GM21786 (cell line): ENCODE measurements around the gene EREG.
A peak's percentile ranks its signal among the peaks of the same experiment; 100 is the strongest.

Experiments
- ATAC-seq: cut with Tn5 transposase; IDR thresholded peaks from one replicate; pipeline ENCODE4 v1.9.1; 2021; ENCODE audit not compliant: unreplicated experiment

Gene EREG

GRCh38 chr4:74364652-74365491 lies at the start of gene EREG:
TSS of gene EREG (plus strand) at chr4:74365145. CDS start at chr4:74365309, 164 bp downstream.
- peak; percentile 27 for ATAC-seq

DNA sequence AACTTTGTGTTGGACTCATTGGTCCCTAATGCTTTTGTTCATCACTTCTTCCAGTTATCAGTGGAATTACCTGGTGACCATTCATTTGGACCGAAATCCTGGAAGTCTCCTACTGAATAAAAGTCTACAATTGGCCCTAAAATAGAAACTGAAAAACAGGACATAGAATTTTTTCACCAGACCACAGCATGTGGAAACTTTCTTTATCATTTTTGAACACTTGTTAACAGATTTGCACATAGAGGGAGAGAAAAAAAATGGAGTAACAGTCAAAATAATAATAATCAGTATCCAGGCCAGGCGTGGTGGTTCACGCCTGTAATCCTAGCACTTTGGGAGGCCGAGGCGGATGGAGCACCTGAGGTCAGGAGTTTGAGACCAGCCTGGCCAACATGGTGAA lies 49.6 kb upstream of the EREG start:
- ATAC-seq, result no peak

DNA sequence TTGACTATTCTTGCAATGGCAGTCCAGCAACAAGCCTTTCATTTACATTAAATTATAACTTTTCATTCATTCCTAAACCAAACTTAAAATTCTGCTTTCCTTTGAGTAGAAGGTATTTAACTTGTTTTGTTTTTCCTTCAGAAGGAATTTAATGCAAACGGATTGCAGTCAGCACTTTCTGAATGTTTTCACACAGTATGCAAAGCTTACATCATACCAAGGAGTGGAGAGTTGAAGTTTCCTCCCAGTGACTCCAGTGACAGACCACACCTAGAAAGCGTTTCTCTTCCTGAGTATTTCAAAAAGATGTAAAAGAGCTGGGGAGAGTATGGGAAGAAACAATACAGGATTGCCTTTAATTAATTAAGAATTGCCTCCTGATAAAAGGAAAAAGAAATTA lies 48.5 kb upstream of the EREG start:
- no peak for ATAC-seq

DNA sequence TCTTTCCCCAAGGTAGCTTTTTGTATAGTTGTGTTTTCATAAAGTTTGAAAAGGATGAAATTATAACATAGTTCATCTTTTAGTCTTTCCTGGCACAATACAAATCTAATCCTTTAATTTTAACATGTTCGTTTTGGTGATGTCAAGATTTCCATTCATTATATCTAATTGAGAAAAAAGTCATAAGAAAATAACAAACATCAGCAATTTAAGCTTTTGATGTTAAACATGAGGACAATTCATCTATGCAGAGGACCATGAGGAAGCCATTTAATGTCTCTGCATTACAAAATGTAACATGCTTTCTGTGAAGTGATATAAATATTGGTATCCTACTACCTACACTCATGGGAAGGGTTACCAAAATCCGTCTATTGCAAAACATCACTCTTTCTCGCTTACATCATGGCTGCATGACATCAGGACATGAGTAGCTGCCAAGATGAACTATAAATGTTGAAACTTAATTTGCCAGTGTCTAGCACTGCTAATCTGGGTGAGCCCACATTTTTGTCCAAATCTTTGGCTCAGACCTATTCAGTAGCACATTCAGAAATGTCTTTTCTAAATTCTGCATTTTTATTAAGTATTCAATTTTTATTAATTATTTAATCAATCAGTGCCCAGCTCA lies 47.2 kb upstream of the EREG start:
- ATAC-seq, result no peak

DNA sequence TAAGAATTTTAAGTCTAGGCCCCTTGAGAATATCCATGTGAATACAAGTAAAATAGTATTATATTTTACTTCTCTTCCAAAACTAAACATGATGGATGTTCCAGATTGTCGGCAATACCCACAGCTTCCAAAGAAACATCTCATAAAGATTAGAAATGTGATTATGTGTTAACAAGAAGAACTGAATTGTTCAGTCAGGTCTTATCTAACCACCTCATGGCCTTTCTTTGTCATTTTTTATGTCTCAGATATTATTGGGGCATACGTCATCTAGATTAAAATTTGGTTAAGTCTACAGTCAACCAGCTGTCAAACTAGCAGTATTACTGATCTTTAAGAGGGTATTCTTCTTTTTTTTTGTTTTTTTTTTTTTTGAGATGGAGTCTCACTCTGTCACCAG lies 46.7 kb upstream of the EREG start:
- no peak for ATAC-seq

GRCh38 chr4:74319470-74319869 lies 45.5 kb upstream of the EREG start:
- no peak for ATAC-seq

- peak; percentile 75 for ATAC-seq
Measured at GRCh38 chr4:74320559-74321118, 44.3 kb upstream of the EREG start.

DNA sequence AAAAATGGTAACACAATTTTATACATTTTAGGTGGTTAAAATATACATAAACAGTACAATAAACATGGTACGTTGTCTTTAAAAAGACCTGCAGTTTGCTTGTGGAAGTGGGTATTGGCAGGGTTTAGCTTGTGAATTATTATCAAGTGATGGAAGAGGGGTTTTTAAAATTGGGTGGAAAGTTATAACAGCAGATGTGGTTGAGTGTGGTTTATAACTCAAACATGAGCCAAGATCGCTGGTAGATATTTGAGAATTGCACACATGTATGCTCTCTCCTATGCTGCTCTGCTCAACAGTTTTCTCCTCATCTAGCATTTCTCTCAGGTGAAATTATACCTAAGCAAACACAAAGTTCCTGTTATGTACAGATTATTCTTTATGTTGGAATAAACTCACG lies 42.6 kb upstream of the EREG start:
- no peak for ATAC-seq

GRCh38 chr4:74323663-74324062 lies 41.3 kb upstream of the EREG start:
- no peak for ATAC-seq

- ATAC-seq, result no peak
Measured at GRCh38 chr4:74324262-74324661, 40.7 kb upstream of the EREG start.

DNA sequence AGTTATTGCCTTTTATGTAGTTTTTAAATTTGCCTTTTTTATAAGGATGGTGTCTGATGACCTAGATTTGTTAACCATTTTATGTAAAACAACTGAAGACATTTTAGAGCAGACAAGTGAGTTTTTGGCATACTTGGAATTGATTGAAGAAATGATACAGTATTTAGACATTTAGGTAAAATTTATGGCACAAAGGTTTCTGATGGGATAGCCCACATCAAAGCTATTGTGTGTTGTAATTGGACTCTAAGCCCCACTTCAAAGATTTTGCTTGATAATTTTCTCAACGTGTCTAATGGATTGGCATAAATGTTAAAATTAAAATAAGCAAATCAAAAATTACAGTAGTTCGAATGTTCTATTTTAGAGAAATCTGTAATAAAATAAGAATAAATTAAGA lies 39.1 kb upstream of the EREG start:
- ATAC-seq, result no peak

DNA sequence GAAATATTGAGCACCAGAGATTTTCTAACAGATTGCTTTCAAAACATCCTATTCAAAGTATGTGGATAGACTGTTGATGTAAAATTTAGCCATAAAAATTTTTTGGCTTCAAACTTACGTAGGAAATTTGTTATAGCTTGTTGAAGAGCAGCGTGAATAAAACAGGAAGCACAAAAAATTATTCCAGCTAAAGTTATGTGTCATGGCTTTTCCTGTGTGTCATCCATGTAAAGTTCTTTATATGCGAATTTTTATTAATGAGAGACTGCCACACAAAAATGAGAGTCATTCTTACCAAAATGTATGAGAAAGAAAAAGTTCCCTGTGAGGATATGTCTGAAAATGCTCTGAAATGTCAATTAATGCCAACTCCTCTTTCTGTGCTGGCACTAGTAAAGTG lies 37.2 kb upstream of the EREG start:
- no peak for ATAC-seq

DNA sequence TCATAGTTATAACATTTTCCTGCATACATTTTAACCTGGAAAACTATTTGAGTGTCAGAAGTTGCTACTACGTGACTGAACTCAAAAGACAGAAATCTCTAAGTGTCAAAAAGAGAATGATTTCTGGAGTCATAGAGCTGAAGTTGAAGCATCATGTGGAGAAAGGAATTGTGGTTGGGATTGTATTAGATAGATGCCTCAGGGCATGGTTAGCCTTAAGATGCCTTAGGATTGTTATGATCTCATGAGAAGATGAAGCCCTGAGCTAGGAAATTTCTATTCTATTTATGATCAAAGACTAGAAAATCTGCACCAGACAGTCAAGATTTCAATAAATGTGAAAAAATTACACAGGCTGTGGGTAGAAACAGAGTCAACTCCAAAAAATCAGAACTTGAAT lies 36.4 kb upstream of the EREG start:
- no peak for ATAC-seq

DNA sequence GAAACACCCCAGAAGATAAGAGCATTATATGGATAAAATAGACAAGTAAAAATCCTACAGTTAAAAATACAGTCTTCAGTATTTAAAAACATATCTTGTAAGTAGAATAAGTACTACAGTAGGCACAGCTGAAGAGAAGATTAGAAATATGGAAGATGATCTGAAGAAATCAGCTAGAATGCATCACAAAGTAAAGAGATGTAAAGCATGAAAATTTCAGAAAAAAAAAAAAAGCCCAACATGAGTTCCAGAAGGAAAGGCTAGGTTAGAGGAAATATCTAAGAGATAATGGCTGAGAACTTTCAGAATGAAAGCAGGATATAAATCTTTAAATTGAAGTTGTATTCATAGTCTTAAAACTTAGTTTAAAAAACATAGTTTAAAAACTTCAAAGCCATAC lies 35.6 kb upstream of the EREG start:
- ATAC-seq, result no peak

DNA sequence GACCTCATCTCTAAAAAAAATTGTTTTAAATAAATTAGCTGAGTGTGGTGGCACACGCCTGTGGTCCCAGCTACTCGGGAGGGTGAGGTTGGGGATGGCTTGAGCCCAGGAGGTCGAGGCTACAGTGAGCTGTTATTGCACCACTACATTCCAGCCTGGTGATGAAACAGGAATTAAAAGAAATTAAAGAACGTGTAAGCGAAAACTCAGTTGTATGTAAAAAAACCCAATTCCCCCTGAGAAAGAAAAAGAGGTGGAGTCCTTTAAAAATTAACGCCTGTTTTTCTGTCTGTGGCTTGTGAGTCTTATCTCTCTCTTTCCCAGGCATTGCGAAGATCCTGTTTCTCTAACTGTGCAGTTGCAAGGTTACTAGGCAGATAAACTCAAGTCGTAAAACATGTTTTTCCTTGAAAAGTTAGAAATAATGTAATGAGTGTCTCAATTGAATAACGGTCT lies 34.6 kb upstream of the EREG start:
- no peak for ATAC-seq

- no peak for ATAC-seq
Measured at GRCh38 chr4:74331252-74331651, 33.7 kb upstream of the EREG start.

- ATAC-seq, result no peak
Measured at GRCh38 chr4:74331944-74332343, 33.0 kb upstream of the EREG start.

DNA sequence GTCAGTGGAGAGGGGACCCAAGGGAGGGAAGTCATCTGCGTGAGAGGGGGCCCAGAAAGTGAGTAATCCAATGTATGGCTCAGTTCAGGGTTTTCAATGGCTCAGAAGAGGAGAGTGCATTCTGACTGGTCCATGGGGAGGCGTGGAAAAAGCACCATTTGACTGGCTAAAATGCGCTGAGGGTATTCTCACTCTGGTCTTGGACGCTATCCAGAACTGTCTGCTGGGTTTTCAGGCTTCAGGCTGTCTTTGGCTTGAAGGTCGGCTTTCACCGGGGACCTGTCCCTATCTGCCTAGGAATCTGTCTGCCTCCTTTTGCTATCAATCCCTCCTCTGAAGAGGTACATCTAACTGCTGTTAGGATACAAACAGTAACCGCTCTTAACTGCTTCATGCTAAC lies 30.3 kb upstream of the EREG start:
- ATAC-seq, result no peak

DNA sequence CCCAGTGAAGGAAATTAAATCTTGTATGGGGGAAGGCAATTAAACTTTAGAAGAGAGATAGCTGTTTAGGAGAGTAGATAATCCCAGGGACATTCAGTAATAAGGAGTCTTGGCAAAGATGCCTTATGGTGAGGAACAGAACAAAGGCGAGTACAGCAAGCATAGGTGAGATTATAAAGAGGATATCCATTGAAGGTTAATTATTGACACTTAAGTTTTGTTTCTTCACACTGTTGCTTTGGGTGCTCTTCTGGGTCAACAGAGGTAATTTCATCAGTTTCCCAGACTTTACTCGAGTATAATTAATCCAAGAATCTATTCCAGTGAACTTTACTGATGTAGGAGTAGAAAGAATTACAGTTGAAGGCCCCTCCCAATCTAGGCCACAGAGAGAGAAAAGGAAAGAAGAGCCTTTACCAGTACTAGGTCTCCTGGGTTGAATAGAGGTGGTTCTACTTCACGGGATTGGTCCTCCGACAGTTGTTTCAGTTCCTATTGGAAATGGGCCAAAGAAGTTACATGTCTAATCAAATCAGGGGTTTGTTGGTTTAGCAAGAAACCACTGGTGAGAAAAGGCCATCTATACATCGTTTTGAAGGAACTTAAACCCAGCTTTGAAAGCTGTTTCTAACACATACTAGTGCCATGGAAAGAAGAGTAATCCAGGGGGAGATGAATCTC lies 29.5 kb upstream of the EREG start:
- peak; percentile 91 for ATAC-seq

- ATAC-seq, result no peak
Measured at GRCh38 chr4:74338792-74339333, 26.1 kb upstream of the EREG start.

DNA sequence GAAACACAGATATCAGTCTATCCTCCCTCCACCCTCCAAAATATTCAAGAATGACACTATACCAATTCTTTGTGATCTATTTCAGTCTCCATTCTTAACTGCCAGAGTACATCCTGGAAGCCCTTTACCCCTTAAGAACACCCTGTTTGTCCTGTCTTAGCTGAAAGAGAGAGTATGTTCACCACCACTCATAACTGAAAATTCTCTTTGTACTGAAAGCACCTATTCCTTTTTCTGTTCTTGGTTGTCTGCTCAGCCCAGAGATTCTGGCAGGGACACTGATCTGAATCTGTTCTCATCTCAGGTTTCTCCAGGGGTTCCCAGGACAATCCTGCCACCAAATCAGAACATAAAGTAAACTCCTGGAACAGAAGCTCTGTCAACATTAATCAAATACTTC lies 25.4 kb upstream of the EREG start:
- ATAC-seq, result no peak
